ENCODE measurements around the gene ACOX2. TPM values are rescaled to one million over a fixed set of nuclear protein-coding genes. Genes with fewer than 3 reads are reported as not detected.

ACOX2 gene
- total RNA-seq: 1.6 TPM

GRCh38 chr3:58536501-58537411, at the start of gene ACOX2:
TSS of gene ACOX2 (minus strand) at chr3:58537190. CDS start at chr3:58535106, 2,084 bp downstream.
- no peak for DNase-seq (ENCODE audit: low spot score in 2 of 2)

GRCh38 chr3:58585994-58586393, 49.0 kb upstream of the ACOX2 start:
- FAIRE-seq (no peak), DNase-seq (ENCODE audit: low spot score in 2 of 2) (peak in 1 of 2 donors; percentile 36)

More at GRCh38 chr3:58536501-58537411, at the start of gene ACOX2:
- FAIRE-seq: no peak

GRCh38 chr3:58585005-58585786, 48.2 kb upstream of the ACOX2 start:
- FAIRE-seq (no peak), DNase-seq (ENCODE audit: low spot score in 2 of 2) (peak; percentile 80 to 90)

- DNase-seq (ENCODE audit: low spot score in 2 of 2): no peak
- FAIRE-seq: no peak
These were observed 47.7 kb upstream of the ACOX2 start for GRCh38 chr3:58584690-58585004.

GRCh38 chr3:58581328-58582091, 44.5 kb upstream of the ACOX2 start:
- DNase-seq (ENCODE audit: low spot score in 2 of 2) (no peak), FAIRE-seq (no peak)

- FAIRE-seq: no peak
- no peak for DNase-seq (ENCODE audit: low spot score in 2 of 2)
These were observed 43.9 kb upstream of the ACOX2 start for GRCh38 chr3:58580826-58581327.

GRCh38 chr3:58578873-58579272, 41.9 kb upstream of the ACOX2 start:
- no peak for DNase-seq (ENCODE audit: low spot score in 2 of 2)

GRCh38 chr3:58577269-58577821, 40.4 kb upstream of the ACOX2 start, which contains the start of gene FAM107A:
TSS of gene FAM107A (minus strand) at chr3:58577391. CDS start at chr3:58569860, 7,531 bp downstream.
- FAIRE-seq (no peak), DNase-seq (ENCODE audit: low spot score in 2 of 2) (no peak)

More at GRCh38 chr3:58578873-58579272, 41.9 kb upstream of the ACOX2 start:
- no peak for FAIRE-seq

GRCh38 chr3:58576716-58577115, 39.7 kb upstream of the ACOX2 start:
- DNase-seq (ENCODE audit: low spot score in 2 of 2): no peak

GRCh38 chr3:58575971-58576652, 39.1 kb upstream of the ACOX2 start:
- FAIRE-seq (no peak), DNase-seq (ENCODE audit: low spot score in 2 of 2) (no peak)

More at GRCh38 chr3:58576716-58577115, 39.7 kb upstream of the ACOX2 start:
- no peak for FAIRE-seq

- FAIRE-seq (no peak), DNase-seq (ENCODE audit: low spot score in 2 of 2) (no peak)
These were observed 37.7 kb upstream of the ACOX2 start for GRCh38 chr3:58574682-58575081.

GRCh38 chr3:58574106-58574505, 37.1 kb upstream of the ACOX2 start:
- no peak for DNase-seq (ENCODE audit: low spot score in 2 of 2)
- FAIRE-seq: no peak

- DNase-seq (ENCODE audit: low spot score in 2 of 2): no peak
These were observed 36.6 kb upstream of the ACOX2 start for GRCh38 chr3:58573640-58574039.

GRCh38 chr3:58572634-58573230, 35.7 kb upstream of the ACOX2 start:
- FAIRE-seq (no peak), DNase-seq (ENCODE audit: low spot score in 2 of 2) (no peak)

More at GRCh38 chr3:58573640-58574039, 36.6 kb upstream of the ACOX2 start:
- FAIRE-seq: no peak

GRCh38 chr3:58572013-58572633, 35.1 kb upstream of the ACOX2 start:
- DNase-seq (ENCODE audit: low spot score in 2 of 2) (no peak), FAIRE-seq (no peak)

GRCh38 chr3:58570851-58571250, 33.9 kb upstream of the ACOX2 start:
- FAIRE-seq: no peak
- no peak for DNase-seq (ENCODE audit: low spot score in 2 of 2)

- no peak for FAIRE-seq
- no peak for DNase-seq (ENCODE audit: low spot score in 2 of 2)
These were observed 32.5 kb upstream of the ACOX2 start for GRCh38 chr3:58569287-58570001.
